PC-9 (cell line): Measurements from ENCODE around the gene RPL37.

Experiments
- CTCF ChIP-seq: fragments of 200-600 bp; sonication (generic); conservative IDR thresholded peaks from 2 replicates; pipeline ENCODE4 v1.6.1; 2017; ENCODE audit warnings: mixed run types, antibody characterized with exemption, mild to moderate bottlenecking, moderate library complexity
- EZH2 ChIP-seq: fragments of 200-600 bp; sonication (generic); IDR thresholded peaks from 2 replicates; pipeline ENCODE4 v1.8.0; 2017; ENCODE audit warnings: antibody characterized with exemption, low read depth

GRCh38 chr5:40780199-40780598 is 54.8 kb downstream of the RPL37 start:
- TF ChIP-seq EZH2: no peak
- no peak for TF ChIP-seq CTCF
